Activated B cell treated with CpG ODN at 0.5 μM for 24 hours (primary cell): ENCODE measurements around the gene RXFP2. TPM values are rescaled to one million over a fixed set of nuclear protein-coding genes. Genes with fewer than 3 reads are reported as not detected.

Experiments
- ATAC-seq: fragments of 200-7000 bp; cut with Tn5 transposase; one replicate; pipeline ENCODE4 v1.10.0; 2021; ENCODE audit warnings: low read depth, mild to moderate bottlenecking, moderate library complexity
- CTCF ChIA-PET: fragments of 350-600 bp; sonication (Branson Sonifier 250); formaldehyde crosslinking; loops from one replicate; lab custom pipeline; 2021; ENCODE audit warnings: antibody characterized with exemption; lab: Charles Lee
- POLR2A ChIA-PET: fragments of 350-600 bp; sonication (Branson Sonifier 250); formaldehyde crosslinking; loops from one replicate; lab custom pipeline; 2021; ENCODE audit warnings: antibody characterized with exemption; lab: Charles Lee
- DNase-seq: peaks from one replicate; pipeline ENCODE4 v3.0.0; 2022
- H3K27ac Mint-ChIP-seq: one replicate; pipeline ENCODE4 v1.8.0; 2020; ENCODE audit warnings: mixed read lengths
- H3K27me3 Mint-ChIP-seq: one replicate; pipeline ENCODE4 v1.8.0; 2021; ENCODE audit warnings: mixed read lengths
- H3K36me3 Mint-ChIP-seq: one replicate; pipeline ENCODE4 v1.8.0; 2021; ENCODE audit warnings: low read depth, mixed read lengths
- H3K4me1 Mint-ChIP-seq: one replicate; pipeline ENCODE4 v1.8.0; 2021; ENCODE audit warnings: mixed read lengths
- H3K4me3 Mint-ChIP-seq: one replicate; pipeline ENCODE4 v1.8.0; 2020; ENCODE audit warnings: mild to moderate bottlenecking, mixed read lengths
- H3K9me3 Mint-ChIP-seq: one replicate; pipeline ENCODE4 v1.8.0; 2020; ENCODE audit warnings: mixed read lengths
- intact Hi-C: fragments of 100-400 bp; cut with micrococcal nuclease; formaldehyde crosslinking; loops from one replicate; pipeline ENCODE4 v1.15.1; 2024
- total RNA-seq: library from RNA; stranded (reverse); gene quantifications from 2 replicates; pipeline ENCODE4 v1.2.3, GENCODE V29; 2022
- TF ChIP-seq, protein P1 (sequence below): fragments of 200-600 bp; IDR thresholded peaks from one replicate; pipeline ENCODE4 v1.8.0; 2022; ENCODE audit warnings: antibody characterized with exemption, mild to moderate bottlenecking

RXFP2 gene
- total RNA-seq, 1 donor from 2014 or later = not detected

DNA sequence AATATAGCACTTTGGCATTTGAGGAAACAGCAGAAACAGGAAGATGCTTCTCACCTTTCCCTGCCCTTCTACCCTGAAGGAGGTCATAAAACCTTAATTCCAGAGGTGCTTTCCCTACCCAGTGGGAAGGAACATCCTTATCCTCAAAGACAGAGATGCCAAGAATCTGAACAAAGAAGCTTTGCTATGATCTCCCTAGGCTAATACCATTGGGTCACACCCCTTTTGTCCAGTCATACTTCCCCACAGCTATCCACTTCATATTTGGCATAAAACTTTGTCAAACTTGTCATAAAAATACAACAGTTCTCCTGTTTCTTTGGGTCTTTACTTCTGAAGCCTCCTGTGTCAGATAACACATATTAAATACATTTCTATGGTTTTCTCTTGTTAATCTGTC is 21.7 kb upstream of the RXFP2 start:
- ATAC-seq (no peak), DNase-seq (no peak)
- intact Hi-C loops = no loop called here
- Mint-ChIP-seq H3K9me3 (no peaks in the 10 kb centered on the region), H3K36me3 (no peaks in the 10 kb centered on the region), H3K4me1 (no peaks in the 10 kb centered on the region), H3K27me3 (peaks cover 4% of the 10 kb centered on the region), H3K4me3 (no peak overlapping the region), H3K27ac (no peak overlapping the region)
- ChIA-PET CTCF (no interaction called here), POLR2A (no interaction called here)
- TF ChIP-seq, protein P1, sequence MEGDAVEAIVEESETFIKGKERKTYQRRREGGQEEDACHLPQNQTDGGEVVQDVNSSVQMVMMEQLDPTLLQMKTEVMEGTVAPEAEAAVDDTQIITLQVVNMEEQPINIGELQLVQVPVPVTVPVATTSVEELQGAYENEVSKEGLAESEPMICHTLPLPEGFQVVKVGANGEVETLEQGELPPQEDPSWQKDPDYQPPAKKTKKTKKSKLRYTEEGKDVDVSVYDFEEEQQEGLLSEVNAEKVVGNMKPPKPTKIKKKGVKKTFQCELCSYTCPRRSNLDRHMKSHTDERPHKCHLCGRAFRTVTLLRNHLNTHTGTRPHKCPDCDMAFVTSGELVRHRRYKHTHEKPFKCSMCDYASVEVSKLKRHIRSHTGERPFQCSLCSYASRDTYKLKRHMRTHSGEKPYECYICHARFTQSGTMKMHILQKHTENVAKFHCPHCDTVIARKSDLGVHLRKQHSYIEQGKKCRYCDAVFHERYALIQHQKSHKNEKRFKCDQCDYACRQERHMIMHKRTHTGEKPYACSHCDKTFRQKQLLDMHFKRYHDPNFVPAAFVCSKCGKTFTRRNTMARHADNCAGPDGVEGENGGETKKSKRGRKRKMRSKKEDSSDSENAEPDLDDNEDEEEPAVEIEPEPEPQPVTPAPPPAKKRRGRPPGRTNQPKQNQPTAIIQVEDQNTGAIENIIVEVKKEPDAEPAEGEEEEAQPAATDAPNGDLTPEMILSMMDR = no peak

DNA sequence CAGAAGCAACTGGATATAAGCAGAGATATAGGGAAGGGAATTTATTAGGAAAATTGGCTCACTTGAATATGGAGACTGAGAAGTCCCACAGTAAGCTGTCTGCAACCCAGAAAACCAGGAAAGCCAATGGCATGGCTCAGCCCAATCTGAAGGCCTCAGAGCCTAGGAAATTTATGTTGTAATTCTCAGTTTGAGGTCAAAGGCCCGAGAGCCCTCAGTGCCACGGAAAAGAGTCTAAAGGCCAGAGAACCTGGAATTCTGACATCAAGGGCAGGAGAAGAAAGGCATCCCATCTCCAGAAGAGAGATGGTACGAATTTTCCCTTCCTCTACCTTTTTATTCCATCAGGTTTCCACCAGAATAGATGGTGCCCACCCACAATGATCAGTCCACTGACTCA is 20.1 kb upstream of the RXFP2 start:
- Mint-ChIP-seq H3K27me3 (peaks cover 5% of the 10 kb centered on the region), H3K4me3 (no peak overlapping the region), H3K9me3 (no peaks in the 10 kb centered on the region), H3K4me1 (no peaks in the 10 kb centered on the region), H3K36me3 (no peaks in the 10 kb centered on the region), H3K27ac (no peak overlapping the region)
- DNase-seq (no peak), ATAC-seq (no peak)
- ChIA-PET POLR2A (no interaction called here), CTCF (no interaction called here)
- TF ChIP-seq, protein P1 = no peak
- intact Hi-C loops = no loop called here

DNA sequence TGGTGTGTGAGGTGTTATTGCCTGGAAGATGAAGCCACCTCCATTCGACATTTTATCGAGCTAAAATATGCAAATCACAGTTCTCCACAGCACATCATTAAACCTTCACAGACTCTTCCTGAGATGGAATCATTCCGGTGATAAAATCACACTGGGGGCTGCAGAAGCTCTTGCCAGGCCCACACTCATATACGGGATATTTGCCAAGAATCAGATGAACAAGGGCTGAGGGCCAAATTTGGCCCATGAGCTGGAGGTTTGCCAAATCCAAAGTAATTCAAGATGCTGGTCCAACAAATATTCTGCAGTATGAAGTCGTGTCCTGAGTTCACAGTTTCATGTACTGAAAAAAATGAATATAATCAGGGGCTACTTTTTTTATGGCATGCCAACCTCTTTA is 16.7 kb upstream of the RXFP2 start:
- no peak overlapping the region for H3K27ac Mint-ChIP-seq
- TF ChIP-seq, protein P1 = no peak
- ATAC-seq (no peak), DNase-seq (no peak)
- CTCF ChIA-PET = no interaction called here
- H3K9me3 Mint-ChIP-seq = no peaks in the 10 kb centered on the region
- H3K4me1 Mint-ChIP-seq = no peaks in the 10 kb centered on the region
- POLR2A ChIA-PET = no interaction called here
- H3K36me3 Mint-ChIP-seq = no peaks in the 10 kb centered on the region
- intact Hi-C loops = no loop called here
- no peak overlapping the region for H3K4me3 Mint-ChIP-seq
- peaks cover 12% of the 10 kb centered on the region for H3K27me3 Mint-ChIP-seq

DNA sequence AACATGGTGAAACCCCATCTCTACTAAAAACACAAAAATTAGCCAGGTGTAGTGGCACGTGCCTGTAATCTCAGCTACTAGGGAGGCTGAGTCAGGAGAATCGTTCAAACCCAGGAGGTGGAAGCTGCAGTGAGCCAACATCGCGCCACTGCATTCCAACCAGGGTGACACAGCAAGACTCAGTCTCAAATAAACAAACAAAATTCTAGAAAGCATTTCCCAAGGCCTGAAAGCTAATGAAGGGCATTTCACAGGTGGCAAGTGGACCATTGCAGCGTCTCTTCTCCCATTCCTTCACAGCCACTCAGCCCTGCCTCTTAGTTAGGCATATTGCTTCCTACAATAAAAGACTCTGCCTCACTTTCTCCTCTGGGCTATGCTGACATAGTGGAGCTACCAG is 13.5 kb upstream of the RXFP2 start:
- POLR2A ChIA-PET = no interaction called here
- no peaks in the 10 kb centered on the region for H3K36me3 Mint-ChIP-seq
- H3K4me1 Mint-ChIP-seq = no peaks in the 10 kb centered on the region
- peaks cover 12% of the 10 kb centered on the region for H3K27me3 Mint-ChIP-seq
- H3K27ac Mint-ChIP-seq = no peak overlapping the region
- intact Hi-C loops = no loop called here
- DNase-seq (no peak), ATAC-seq (no peak)
- TF ChIP-seq, protein P1 = no peak
- H3K9me3 Mint-ChIP-seq = no peaks in the 10 kb centered on the region
- CTCF ChIA-PET = no interaction called here
- no peak overlapping the region for H3K4me3 Mint-ChIP-seq

DNA sequence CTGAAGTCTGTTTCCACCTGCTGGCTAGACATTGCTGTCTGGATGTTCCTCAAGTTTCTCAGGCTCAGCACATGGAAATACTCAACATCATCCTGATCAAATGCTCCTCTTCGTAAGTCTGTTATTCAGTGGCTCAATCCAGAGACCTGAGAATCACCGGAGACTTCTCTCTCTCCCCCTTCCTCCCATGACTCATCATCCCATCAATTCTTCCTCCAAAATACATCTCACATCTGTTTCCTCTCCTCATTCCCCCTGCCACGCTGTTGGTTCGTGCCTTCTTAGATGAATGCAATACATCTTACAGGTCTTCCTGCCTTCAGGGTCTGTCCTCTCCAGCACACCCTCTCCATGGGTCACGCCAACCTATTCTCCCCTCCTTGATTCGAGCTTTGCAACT is 7.4 kb upstream of the RXFP2 start:
- Mint-ChIP-seq H3K27me3 (peaks cover 6% of the 10 kb centered on the region), H3K36me3 (no peaks in the 10 kb centered on the region), H3K4me1 (no peaks in the 10 kb centered on the region), H3K4me3 (no peak overlapping the region), H3K9me3 (no peaks in the 10 kb centered on the region), H3K27ac (no peak overlapping the region)
- CTCF ChIA-PET = no interaction called here
- POLR2A ChIA-PET = no interaction called here
- no peak for ATAC-seq
- no peak for DNase-seq
- TF ChIP-seq, protein P1 = no peak
- intact Hi-C loops = no loop called here
